ENCODE data around the gene UBAP2.

GRCh38 chr9:33988219-33988890 is 60.3 kb downstream of the UBAP2 start:
- no peak for TF ChIP-seq POLR2A (IDR thresholded peaks at IDR 0.05)
- TF ChIP-seq, protein P1, sequence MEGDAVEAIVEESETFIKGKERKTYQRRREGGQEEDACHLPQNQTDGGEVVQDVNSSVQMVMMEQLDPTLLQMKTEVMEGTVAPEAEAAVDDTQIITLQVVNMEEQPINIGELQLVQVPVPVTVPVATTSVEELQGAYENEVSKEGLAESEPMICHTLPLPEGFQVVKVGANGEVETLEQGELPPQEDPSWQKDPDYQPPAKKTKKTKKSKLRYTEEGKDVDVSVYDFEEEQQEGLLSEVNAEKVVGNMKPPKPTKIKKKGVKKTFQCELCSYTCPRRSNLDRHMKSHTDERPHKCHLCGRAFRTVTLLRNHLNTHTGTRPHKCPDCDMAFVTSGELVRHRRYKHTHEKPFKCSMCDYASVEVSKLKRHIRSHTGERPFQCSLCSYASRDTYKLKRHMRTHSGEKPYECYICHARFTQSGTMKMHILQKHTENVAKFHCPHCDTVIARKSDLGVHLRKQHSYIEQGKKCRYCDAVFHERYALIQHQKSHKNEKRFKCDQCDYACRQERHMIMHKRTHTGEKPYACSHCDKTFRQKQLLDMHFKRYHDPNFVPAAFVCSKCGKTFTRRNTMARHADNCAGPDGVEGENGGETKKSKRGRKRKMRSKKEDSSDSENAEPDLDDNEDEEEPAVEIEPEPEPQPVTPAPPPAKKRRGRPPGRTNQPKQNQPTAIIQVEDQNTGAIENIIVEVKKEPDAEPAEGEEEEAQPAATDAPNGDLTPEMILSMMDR (IDR thresholded peaks at IDR 0.05): no peak
